ENCODE measurements around the gene OGFOD3. TPM values are rescaled to one million over a fixed set of nuclear protein-coding genes. Genes with fewer than 3 reads are reported as not detected.

The OGFOD3 gene
- total RNA-seq, 4 donors from 2014 or later, result 22.9 to 31.6 (median 28.6) TPM

DNA sequence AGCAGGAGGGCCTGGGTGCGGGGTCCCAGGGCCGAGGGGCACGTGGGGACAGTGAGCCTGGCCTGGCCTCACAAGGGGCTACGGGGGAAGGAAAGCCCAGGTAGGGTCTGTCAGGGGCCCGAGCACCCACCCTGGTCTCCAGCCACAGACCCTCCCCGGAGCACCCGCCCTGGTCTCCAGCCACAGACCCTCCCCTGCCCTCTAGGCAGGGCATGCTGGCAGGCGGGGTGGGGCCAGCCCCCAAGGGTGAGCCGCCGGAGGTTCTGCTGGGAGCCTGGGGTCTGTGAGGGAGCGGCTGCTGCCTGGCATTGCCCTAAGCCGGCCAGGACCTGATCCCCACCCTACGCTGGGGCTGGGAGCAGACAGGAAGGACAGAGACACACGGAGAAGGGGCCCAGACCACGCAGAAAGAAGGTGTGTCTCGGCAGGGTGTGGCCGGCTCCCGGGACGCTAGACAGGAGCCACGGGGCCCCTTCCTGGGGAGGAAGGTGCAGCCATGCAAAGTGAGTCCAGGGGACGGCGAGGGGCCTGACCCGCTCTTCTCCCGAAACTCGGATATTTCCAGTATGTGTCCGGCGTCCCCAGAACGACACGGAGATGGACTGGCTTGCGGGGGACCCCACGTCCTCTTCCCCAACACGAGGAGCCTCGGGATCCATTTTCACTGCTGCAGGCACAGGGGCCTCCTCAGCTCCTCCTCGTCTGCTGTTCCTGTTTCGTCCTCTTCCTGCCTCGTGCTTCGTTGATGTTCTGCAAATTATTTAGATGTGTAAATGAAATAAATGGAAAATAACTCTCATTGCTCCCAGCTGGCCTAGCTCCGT lies 31.3 kb downstream of the OGFOD3 start:
- no peak for DNase-seq (ENCODE audit: low spot score)
- TF ChIP-seq, protein P1, sequence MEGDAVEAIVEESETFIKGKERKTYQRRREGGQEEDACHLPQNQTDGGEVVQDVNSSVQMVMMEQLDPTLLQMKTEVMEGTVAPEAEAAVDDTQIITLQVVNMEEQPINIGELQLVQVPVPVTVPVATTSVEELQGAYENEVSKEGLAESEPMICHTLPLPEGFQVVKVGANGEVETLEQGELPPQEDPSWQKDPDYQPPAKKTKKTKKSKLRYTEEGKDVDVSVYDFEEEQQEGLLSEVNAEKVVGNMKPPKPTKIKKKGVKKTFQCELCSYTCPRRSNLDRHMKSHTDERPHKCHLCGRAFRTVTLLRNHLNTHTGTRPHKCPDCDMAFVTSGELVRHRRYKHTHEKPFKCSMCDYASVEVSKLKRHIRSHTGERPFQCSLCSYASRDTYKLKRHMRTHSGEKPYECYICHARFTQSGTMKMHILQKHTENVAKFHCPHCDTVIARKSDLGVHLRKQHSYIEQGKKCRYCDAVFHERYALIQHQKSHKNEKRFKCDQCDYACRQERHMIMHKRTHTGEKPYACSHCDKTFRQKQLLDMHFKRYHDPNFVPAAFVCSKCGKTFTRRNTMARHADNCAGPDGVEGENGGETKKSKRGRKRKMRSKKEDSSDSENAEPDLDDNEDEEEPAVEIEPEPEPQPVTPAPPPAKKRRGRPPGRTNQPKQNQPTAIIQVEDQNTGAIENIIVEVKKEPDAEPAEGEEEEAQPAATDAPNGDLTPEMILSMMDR (IDR thresholded peaks at IDR 0.05), result no peak
- no peak for ATAC-seq (ENCODE audit: low FRiP score)

DNA sequence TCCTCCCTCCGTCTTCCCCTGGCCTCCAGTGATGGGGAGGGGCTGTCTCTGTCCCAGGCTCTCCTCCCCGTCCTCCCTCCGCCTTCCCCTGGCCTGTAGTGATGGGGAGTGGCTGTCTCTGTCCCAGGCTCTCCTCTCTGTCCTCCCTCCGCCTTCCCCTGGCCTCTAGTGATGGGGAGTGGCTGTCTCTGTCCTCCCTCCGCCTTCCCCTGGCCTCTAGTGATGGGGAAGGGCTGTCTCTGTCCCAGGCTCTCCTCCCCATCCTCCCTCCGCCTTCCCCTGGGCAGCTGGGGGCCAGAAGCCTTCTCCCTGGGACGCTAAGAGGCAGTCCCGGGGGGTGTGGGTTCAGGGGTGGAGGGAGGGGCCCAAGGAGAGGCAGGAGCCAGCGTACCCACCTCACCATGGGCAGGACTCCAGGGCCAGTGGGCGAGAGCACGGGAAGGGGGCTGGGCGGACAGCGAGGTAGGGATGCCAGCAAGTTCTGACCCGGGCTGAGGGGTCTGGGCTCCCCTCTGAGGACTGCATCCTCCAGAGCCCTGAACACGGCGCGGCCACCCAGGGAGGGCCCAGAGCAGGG lies 32.0 kb downstream of the OGFOD3 start:
- TF ChIP-seq, protein P1 (IDR thresholded peaks at IDR 0.05), result no peak
- no peak for DNase-seq (ENCODE audit: low spot score)
- no peak for ATAC-seq (ENCODE audit: low FRiP score)

DNA sequence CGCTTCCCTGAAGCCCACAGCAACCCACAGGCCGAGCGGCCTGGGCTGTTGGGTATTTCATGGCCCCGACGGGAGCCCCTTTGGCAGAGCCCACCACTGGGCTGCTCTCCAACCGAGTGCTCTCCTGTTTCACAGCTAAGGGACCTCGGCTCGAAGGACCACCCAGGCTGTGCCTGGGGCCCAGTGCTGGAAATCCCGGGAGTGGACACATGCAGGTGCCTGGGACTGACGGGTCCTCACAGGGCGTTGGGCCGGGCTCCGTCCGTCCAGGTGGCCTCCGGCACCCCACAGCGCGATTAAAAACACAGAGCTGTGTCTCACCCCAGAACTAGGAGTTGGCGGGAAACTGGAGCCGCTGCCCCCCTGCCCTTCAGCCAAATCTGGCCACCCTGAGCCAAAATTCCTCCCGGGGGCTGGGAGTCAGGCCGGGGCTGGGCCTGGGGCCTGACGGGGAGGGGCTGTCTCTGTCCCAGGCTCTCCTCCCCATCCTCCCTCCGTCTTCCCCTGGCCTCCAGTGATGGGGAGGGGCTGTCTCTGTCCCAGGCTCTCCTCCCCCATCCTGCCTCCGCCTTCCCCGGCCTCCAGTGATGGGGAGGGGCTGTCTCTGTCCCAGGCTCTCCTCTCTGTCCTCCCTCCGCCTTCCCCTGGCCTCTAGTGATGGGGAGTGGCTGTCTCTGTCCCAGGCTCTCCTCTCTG lies 32.7 kb downstream of the OGFOD3 start:
- DNase-seq (ENCODE audit: low spot score) (no peak), ATAC-seq (ENCODE audit: low FRiP score) (peak; percentile 17)
- TF ChIP-seq, protein P1 (IDR thresholded peaks at IDR 0.05), result no peak

DNA sequence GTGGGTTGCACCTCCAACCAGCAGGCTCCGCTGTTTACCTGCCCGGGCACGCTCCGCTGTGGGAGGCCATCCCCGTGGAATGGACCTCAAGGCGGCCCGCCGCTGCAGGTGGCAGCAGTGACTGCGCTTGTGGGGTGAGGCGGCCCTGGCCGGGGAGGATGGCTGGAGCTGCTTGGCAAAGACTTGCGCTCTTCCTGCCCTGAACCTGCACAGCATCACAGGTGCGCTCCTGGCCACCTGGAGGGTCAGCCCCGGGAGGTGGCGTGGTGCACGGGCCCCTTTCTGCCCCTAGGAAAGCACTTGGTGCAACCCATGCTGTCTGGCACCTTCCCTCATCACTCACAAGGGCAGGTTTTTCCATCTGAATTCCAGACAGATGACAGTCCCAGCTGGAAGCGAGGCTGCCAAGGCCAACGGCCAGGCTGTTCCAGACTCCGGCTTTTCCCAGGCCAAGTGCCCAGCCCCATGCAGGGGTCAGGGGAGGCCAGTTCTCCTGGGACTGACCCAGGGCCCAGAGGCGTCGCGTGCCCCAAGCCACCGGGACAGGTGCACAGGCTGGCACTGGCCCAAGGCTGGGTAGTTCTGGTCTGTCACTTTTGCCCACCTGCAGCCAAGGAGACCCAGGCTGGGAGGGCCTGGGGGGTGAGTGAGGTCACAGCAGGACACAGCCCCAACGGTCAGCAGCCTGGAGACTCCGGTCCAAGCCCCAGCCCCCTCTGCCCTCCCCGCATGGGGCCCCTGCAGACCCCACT lies 33.5 kb downstream of the OGFOD3 start:
- DNase-seq (ENCODE audit: low spot score), result no peak
- TF ChIP-seq, protein P1 (IDR thresholded peaks at IDR 0.05), result no peak
- no peak for ATAC-seq (ENCODE audit: low FRiP score)

DNA sequence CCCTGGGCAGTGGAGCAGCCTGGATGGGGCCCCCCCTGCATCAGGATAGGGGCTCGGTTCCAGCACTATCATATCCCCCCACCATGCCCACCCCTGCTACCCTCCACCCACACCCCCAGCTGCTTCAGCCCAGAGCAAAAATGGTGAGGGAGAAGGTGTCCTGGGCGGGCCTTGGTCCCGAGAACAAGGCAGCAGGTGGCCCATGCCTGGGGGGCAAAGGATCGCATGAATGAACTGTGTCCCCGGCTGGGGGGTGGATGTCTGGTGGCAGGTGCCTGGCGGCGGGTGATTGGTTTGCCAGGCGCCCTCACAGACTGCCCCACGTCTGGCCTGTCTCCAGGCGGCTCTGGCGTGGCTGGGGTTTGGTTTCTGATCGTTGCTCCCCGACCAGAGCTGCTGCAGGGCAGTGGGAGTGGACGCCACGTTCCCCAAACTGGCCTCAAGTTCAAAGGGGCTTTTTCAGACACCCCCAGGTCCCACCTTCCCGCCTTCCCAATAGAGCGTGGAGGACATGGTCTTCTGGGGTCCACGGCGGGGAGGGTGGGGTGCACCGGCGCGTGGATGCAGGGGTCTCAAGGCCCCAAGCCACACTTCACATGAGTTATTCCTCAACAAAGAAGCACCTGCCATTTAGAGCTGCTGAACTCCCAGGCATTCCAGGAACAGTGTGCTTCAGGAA lies 34.2 kb downstream of the OGFOD3 start:
- TF ChIP-seq, protein P1 (IDR thresholded peaks at IDR 0.05), result no peak
- ATAC-seq (ENCODE audit: low FRiP score) (no peak), DNase-seq (ENCODE audit: low spot score) (no peak)

DNA sequence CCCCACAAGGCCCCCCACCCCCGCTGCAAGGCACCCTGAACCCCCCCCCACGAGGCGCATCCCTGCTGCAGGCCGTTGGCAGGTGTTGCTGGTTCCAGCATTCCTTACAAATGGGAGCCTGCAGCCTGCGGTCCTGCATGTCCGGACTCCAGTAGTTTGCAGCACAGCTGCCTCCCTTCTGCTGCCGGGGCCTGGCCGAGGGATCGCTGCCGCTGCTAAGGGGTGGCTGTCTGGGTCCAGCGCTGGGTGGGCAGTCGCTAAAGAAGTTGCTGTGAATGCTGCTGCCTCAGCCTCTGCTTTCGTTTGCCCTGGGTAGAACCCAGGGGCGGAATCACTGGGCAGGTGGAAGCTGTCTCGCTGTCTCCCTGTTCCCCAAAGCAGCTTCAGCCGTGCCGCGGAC lies 35.0 kb downstream of the OGFOD3 start:
- no peak for DNase-seq (ENCODE audit: low spot score)
- no peak for ATAC-seq (ENCODE audit: low FRiP score)
- TF ChIP-seq, protein P1 (IDR thresholded peaks at IDR 0.05), result no peak

Measured in omental fat pad (tissue), 4 donors.